ENCODE data around the gene MAML1.
"Not testable (repeated sequence)": the region's sequence is repeated elsewhere in the genome, so short reads cannot be mapped to it uniquely, and the experiment has no call there.

MAML1 gene

GRCh38 chr5:179786861-179787260 is 54.2 kb downstream of the MAML1 start:
- H3K36me3 ChIP-seq (ENCODE audit: insufficient read depth) = no peaks in the 10 kb centered on the region
- H4K20me1 ChIP-seq (ENCODE audit: insufficient read depth) = no peaks in the 10 kb centered on the region
- no peak for TF ChIP-seq CTCF (conservative IDR thresholded peaks at IDR 0.05; ENCODE audit: low read depth, low read length)
- no peak overlapping the region for H3K4me2 ChIP-seq
- no peaks in the 10 kb centered on the region for H3K79me2 ChIP-seq (ENCODE audit: insufficient read depth, low read depth)
- H3K9ac ChIP-seq = no peak overlapping the region
- H3K4me3 ChIP-seq (IDR thresholded peaks at IDR 0.05; ENCODE audit: insufficient read depth, low read depth, low read length) = no peak overlapping the region
- no peaks in the 10 kb centered on the region for H3K4me1 ChIP-seq (ENCODE audit: low read depth, poor library complexity, severe bottlenecking)
- no peak overlapping the region for H2AFZ ChIP-seq (ENCODE audit: low read depth)
- H3K27me3 ChIP-seq (ENCODE audit: insufficient read depth, low read depth) = no peaks in the 10 kb centered on the region
- H3K27ac ChIP-seq = no peak overlapping the region

GRCh38 chr5:179788193-179788854 is 55.7 kb downstream of the MAML1 start:
- Histone ChIP-seq H3K9ac (no peak overlapping the region), H3K27ac (no peak overlapping the region), H3K79me2 (ENCODE audit: insufficient read depth, low read depth) (no peaks in the 10 kb centered on the region), H3K36me3 (ENCODE audit: insufficient read depth) (no peaks in the 10 kb centered on the region), H3K27me3 (ENCODE audit: insufficient read depth, low read depth) (no peaks in the 10 kb centered on the region), H3K4me1 (ENCODE audit: low read depth, poor library complexity, severe bottlenecking) (no peaks in the 10 kb centered on the region), H2AFZ (ENCODE audit: low read depth) (no peak overlapping the region), H4K20me1 (ENCODE audit: insufficient read depth) (no peaks in the 10 kb centered on the region), H3K4me2 (no peak overlapping the region), H3K4me3 (IDR thresholded peaks at IDR 0.05; ENCODE audit: insufficient read depth, low read depth, low read length) (no peak overlapping the region)
- no peak for TF ChIP-seq CTCF (conservative IDR thresholded peaks at IDR 0.05; ENCODE audit: low read depth, low read length)

GRCh38 chr5:179789278-179789677 is 56.7 kb downstream of the MAML1 start:
- H4K20me1 ChIP-seq (ENCODE audit: insufficient read depth); H3K4me3 ChIP-seq (IDR thresholded peaks at IDR 0.05; ENCODE audit: insufficient read depth, low read depth, low read length); H3K9ac ChIP-seq; H3K4me1 ChIP-seq (ENCODE audit: low read depth, poor library complexity, severe bottlenecking); H3K27me3 ChIP-seq (ENCODE audit: insufficient read depth, low read depth); H2AFZ ChIP-seq (ENCODE audit: low read depth); H3K4me2 ChIP-seq; H3K79me2 ChIP-seq (ENCODE audit: insufficient read depth, low read depth); H3K27ac ChIP-seq; H3K36me3 ChIP-seq (ENCODE audit: insufficient read depth): not testable (repeated sequence)

GRCh38 chr5:179791881-179792611 is 59.4 kb downstream of the MAML1 start:
- Histone ChIP-seq H3K27me3 (ENCODE audit: insufficient read depth, low read depth) (no peaks in the 10 kb centered on the region), H3K27ac (no peak overlapping the region), H3K4me1 (ENCODE audit: low read depth, poor library complexity, severe bottlenecking) (peaks cover 4% of the 10 kb centered on the region), H3K4me3 (IDR thresholded peaks at IDR 0.05; ENCODE audit: insufficient read depth, low read depth, low read length) (no peak overlapping the region), H3K9ac (no peak overlapping the region), H3K79me2 (ENCODE audit: insufficient read depth, low read depth) (no peaks in the 10 kb centered on the region), H3K36me3 (ENCODE audit: insufficient read depth) (no peaks in the 10 kb centered on the region), H3K4me2 (no peak overlapping the region), H4K20me1 (ENCODE audit: insufficient read depth) (no peaks in the 10 kb centered on the region), H2AFZ (ENCODE audit: low read depth) (no peak overlapping the region)
- TF ChIP-seq CTCF (conservative IDR thresholded peaks at IDR 0.05; ENCODE audit: low read depth, low read length) = no peak
